H1 (cell line): ENCODE data around the gene CLDN7. TPM values are rescaled to one million over a fixed set of nuclear protein-coding genes. Genes with fewer than 3 reads are reported as not detected.

ENCODE experiments used
- CTCF ChIA-PET: fragments of 300-600 bp; sonication (Branson Sonifier 250); formaldehyde crosslinking; loops from one replicate; lab custom pipeline; 2021; ENCODE audit not compliant: partially characterized antibody; lab: Charles Lee
- POLR2A ChIA-PET: fragments of 300-600 bp; sonication (Branson Sonifier 250); formaldehyde crosslinking; loops from one replicate; lab custom pipeline; 2021; ENCODE audit warnings: inconsistent platforms; ENCODE audit not compliant: partially characterized antibody; lab: Charles Lee
- DNase-seq, 2 experiments: peaks; one replicate each; pipeline versions ENCODE4 v3.0.0 to v3.0.0-alpha.2; 2010 to 2022; ENCODE audit warnings: low spot score in 2 of 2, low read depth in 1 of 2, mixed read lengths in 1 of 2
- FAIRE-seq: peaks from 2 replicates; lab custom pipeline; 2011; peaks lifted over from hg19 to GRCh38; lab: Jason Lieb, UNC
- H2AFZ ChIP-seq: 2 replicates; pipeline ENCODE4 v1.8.1; 2012; ENCODE audit warnings: low read length, inconsistent platforms
- H2AK5ac ChIP-seq: 2 replicates; pipeline ENCODE4 v1.6.1; 2013; ENCODE audit warnings: low read depth, low read length
- H2BK120ac ChIP-seq: replicated peaks from 2 replicates; pipeline ENCODE3; 2013; ENCODE audit warnings: low read depth, low read length, inconsistent platforms
- H2BK12ac ChIP-seq: 2 replicates; pipeline ENCODE4 v1.6.1; 2013; ENCODE audit warnings: low read depth, low read length
- H2BK15ac ChIP-seq: 2 replicates; pipeline ENCODE4 v1.6.1; 2013; ENCODE audit warnings: low read length
- H2BK20ac ChIP-seq: 2 replicates; pipeline ENCODE4 v1.6.1; 2013; ENCODE audit warnings: low read length
- H2BK5ac ChIP-seq: 2 replicates; pipeline ENCODE4 v1.6.1; 2013; ENCODE audit warnings: low read depth, low read length
- H3K14ac ChIP-seq: 2 replicates; pipeline ENCODE4 v1.6.1; 2013; ENCODE audit warnings: inconsistent platforms; ENCODE audit not compliant: insufficient read length
- H3K18ac ChIP-seq: 2 replicates; pipeline ENCODE4 v1.6.1; 2013; ENCODE audit warnings: low read length; ENCODE audit errors: extremely low read depth
- H3K23ac ChIP-seq: 2 replicates; pipeline ENCODE4 v1.6.1; 2013; ENCODE audit warnings: inconsistent platforms; ENCODE audit not compliant: insufficient read length
- H3K23me2 ChIP-seq: 2 replicates; pipeline ENCODE4 v1.6.1; 2013; ENCODE audit warnings: low read depth, low read length
- H3K27ac ChIP-seq: 2 replicates; pipeline ENCODE4 v1.6.1; 2011; ENCODE audit warnings: low read depth, low read length, inconsistent platforms
- H3K27me3 ChIP-seq, 4 experiments: replicated peaks in 1 of 4; 1 replicate in 1 of 4; 2 replicates in 3 of 4; pipeline versions ENCODE4 v1.6.1 to v1.8.1; 2011 to 2013; ENCODE audit warnings: low read length in 3 of 4, mild to moderate bottlenecking in 3 of 4, inconsistent platforms in 2 of 4, mixed read lengths in 2 of 4, moderate library complexity in 1 of 4; ENCODE audit not compliant: control insufficient read depth in 3 of 4, insufficient read depth in 3 of 4; ENCODE audit errors: extremely low read depth in 1 of 4
- H3K36me3 ChIP-seq, 4 experiments: 2 replicates each; pipeline versions ENCODE4 v1.6.1 to v1.8.1; 2011 to 2013; ENCODE audit warnings: mild to moderate bottlenecking in 4 of 4, low read length in 3 of 4, moderate library complexity in 2 of 4, control low read depth in 1 of 4, inconsistent platforms in 1 of 4; ENCODE audit not compliant: insufficient read depth in 4 of 4, control insufficient read depth in 2 of 4
- H3K4ac ChIP-seq: replicated peaks from 2 replicates; pipeline ENCODE3; 2013; ENCODE audit warnings: low read length, low read depth, mixed read lengths, inconsistent platforms; ENCODE audit not compliant: insufficient read length
- H3K4me1 ChIP-seq, 4 experiments: replicated peaks in 1 of 4; 1 replicate in 1 of 4; 2 replicates in 3 of 4; pipeline versions ENCODE4 v1.6.1 to v1.8.1; 2011 to 2013; ENCODE audit warnings: low read length in 3 of 4, inconsistent platforms in 2 of 4, mixed read lengths in 1 of 4; ENCODE audit not compliant: insufficient read depth in 4 of 4, control insufficient read depth in 3 of 4
- H3K4me2 ChIP-seq, 2 experiments: 2 replicates each; pipeline versions ENCODE4 v1.6.1 to v1.8.1; 2011 to 2013; ENCODE audit warnings: low read depth in 2 of 2, low read length in 2 of 2, control low read depth in 1 of 2, inconsistent platforms in 1 of 2, mild to moderate bottlenecking in 1 of 2; ENCODE audit not compliant: insufficient read depth in 1 of 2
- H3K4me3 ChIP-seq, 4 experiments: fragments of 200-600, 300-600 bp in 1 of 4; sonication (generic), shearing (Covaris generic), sonication (Bioruptor Twin) in 1 of 4; 2 replicates each; pipeline versions ENCODE4 v1.5.1 to v1.8.1; 2011 to 2016; ENCODE audit warnings: low read length in 4 of 4, low read depth in 3 of 4, control low read depth in 2 of 4, inconsistent platforms in 2 of 4, mild to moderate bottlenecking in 2 of 4, mixed read lengths in 1 of 4, moderate library complexity in 1 of 4; ENCODE audit not compliant: insufficient read depth in 2 of 4; ENCODE audit errors: extremely low read depth in 1 of 4
- H3K56ac ChIP-seq: replicated peaks from 2 replicates; pipeline ENCODE3; 2013; ENCODE audit warnings: low read depth, mild to moderate bottlenecking, mixed read lengths, low read length, inconsistent platforms; ENCODE audit not compliant: insufficient read length
- H3K79me1 ChIP-seq: 2 replicates; pipeline ENCODE4 v1.6.1; 2013; ENCODE audit warnings: low read depth, low read length, control low read depth
- H3K79me2 ChIP-seq, 2 experiments: 2 replicates each; pipeline versions ENCODE4 v1.6.1 to v1.8.1; 2012 to 2013; ENCODE audit warnings: low read length in 2 of 2, mild to moderate bottlenecking in 2 of 2, inconsistent platforms in 1 of 2; ENCODE audit not compliant: insufficient read depth in 2 of 2, control insufficient read depth in 1 of 2
- H3K9ac ChIP-seq, 4 experiments: replicated peaks in 1 of 4; 1 replicate in 1 of 4; 2 replicates in 3 of 4; pipeline versions ENCODE4 v1.6.1 to v1.8.1; 2011 to 2013; ENCODE audit warnings: low read depth in 3 of 4, low read length in 3 of 4, control low read depth in 2 of 4, mild to moderate bottlenecking in 2 of 4, moderate library complexity in 2 of 4, inconsistent platforms in 1 of 4; ENCODE audit errors: extremely low read depth in 1 of 4
- H3K9me3 ChIP-seq, 2 experiments: 2 replicates each; pipeline versions ENCODE4 v1.6.1 to v1.8.1; 2012 to 2013; ENCODE audit warnings: mild to moderate bottlenecking in 2 of 2, moderate library complexity in 2 of 2, control low read depth in 1 of 2, inconsistent platforms in 1 of 2, low read depth in 1 of 2, low read length in 1 of 2, mixed read lengths in 1 of 2; ENCODE audit not compliant: insufficient read depth in 2 of 2
- H4K20me1 ChIP-seq, 2 experiments: replicated peaks in 1 of 2; 2 replicates each; pipeline versions ENCODE3 to v1.8.1; 2011 to 2013; ENCODE audit warnings: inconsistent platforms in 2 of 2, low read length in 2 of 2, mild to moderate bottlenecking in 1 of 2; ENCODE audit not compliant: insufficient read depth in 2 of 2, control insufficient read depth in 1 of 2
- H4K5ac ChIP-seq: 2 replicates; pipeline ENCODE4 v1.6.1; 2013; ENCODE audit warnings: low read length, low read depth, mixed read lengths, inconsistent platforms; ENCODE audit not compliant: insufficient read length
- H4K8ac ChIP-seq: 2 replicates; pipeline ENCODE4 v1.8.0; 2013; ENCODE audit warnings: mild to moderate bottlenecking, moderate library complexity, low read length, inconsistent platforms; ENCODE audit not compliant: insufficient read depth; ENCODE audit errors: extremely low read depth
- H4K91ac ChIP-seq: replicated peaks from 2 replicates; pipeline ENCODE3; 2013; ENCODE audit warnings: low read length, mixed read lengths, inconsistent platforms; ENCODE audit not compliant: insufficient read length
- ATF3 ChIP-seq: IDR thresholded peaks from 2 replicates; pipeline ENCODE4 v1.6.1; 2011; ENCODE audit warnings: low read depth, mild to moderate bottlenecking, low read length; ENCODE audit not compliant: insufficient read depth
- GTF2F1 ChIP-seq: IDR thresholded peaks from 2 replicates; pipeline ENCODE4 v1.6.1; 2012; ENCODE audit warnings: low read depth, low read length, improper control_type of control experiment, borderline replicate concordance
- NANOG ChIP-seq: IDR thresholded peaks from 2 replicates; pipeline ENCODE4 v1.6.1; 2011; ENCODE audit warnings: low read length, low read depth, mild to moderate bottlenecking, inconsistent platforms; ENCODE audit not compliant: insufficient read depth, poor library complexity, severe bottlenecking
- PHF8 ChIP-seq: fragments of 200-600 bp; sonication (generic); conservative IDR thresholded peaks from 2 replicates; pipeline ENCODE4 v1.7.1; 2012; ENCODE audit warnings: low read depth, mild to moderate bottlenecking, inconsistent platforms, low read length, moderate library complexity
- POU5F1 ChIP-seq: IDR thresholded peaks from 2 replicates; pipeline ENCODE4 v1.6.1; 2011; ENCODE audit warnings: low read depth, mild to moderate bottlenecking, low read length, moderate library complexity
- RFX5 ChIP-seq: IDR thresholded peaks from 2 replicates; pipeline ENCODE4 v1.6.1; 2011; ENCODE audit warnings: low read depth, low read length, improper control_type of control experiment, borderline replicate concordance
- SIX5 ChIP-seq: IDR thresholded peaks from 2 replicates; pipeline ENCODE4 v1.6.1; 2011; ENCODE audit warnings: mild to moderate bottlenecking, low read depth, low read length
- SP2 ChIP-seq: IDR thresholded peaks from 2 replicates; pipeline ENCODE4 v1.6.1; 2012; ENCODE audit warnings: mild to moderate bottlenecking, low read length, inconsistent platforms
- SRF ChIP-seq: IDR thresholded peaks from 2 replicates; pipeline ENCODE4 v1.6.1; 2011; ENCODE audit warnings: mild to moderate bottlenecking, low read depth, low read length, moderate library complexity
- WGBS, 2 experiments: shearing (Covaris generic) in 1 of 2; methylation state at CpG; one replicate each; pipeline versions ENCODE4 v1.1.6 to v1.1.7; 2013 to 2015; ENCODE audit warnings: low lambda C conversion rate in 2 of 2, mixed read lengths in 2 of 2, inconsistent platforms in 1 of 2, low coverage in 1 of 2, missing lambda C conversion rate in 1 of 2; ENCODE audit not compliant: insufficient replicate concordance in 2 of 2, insufficient coverage in 1 of 2, insufficient read length in 1 of 2; ENCODE audit errors: extremely low coverage in 1 of 2, missing lambda C conversion rate in 1 of 2; 5-methylcytosine and 5-hydroxymethylcytosine counted together
- polyA plus RNA-seq, 7 experiments: library from polyadenylated mRNA; depleted of rRNA in 3 of 7; stranded (reverse) in 5 of 7; unstranded in 2 of 7; fragments of >200 nt in 5 of 7; fragments of 200-250 nt in 2 of 7; gene quantifications; 1 replicate in 5 of 7; 2 replicates in 1 of 7; 4 replicates in 1 of 7; pipeline versions ENCODE4 v1.2.1 to v1.2.3, GENCODE V29; 2011 to 2013; ENCODE audit warnings: missing spikeins in 2 of 7, mixed read lengths in 2 of 7
- total RNA-seq: library from RNA; stranded (reverse); fragmentation: NEBNext Ultra II Directional; extraction: Animal tissue kit (Norgen Biotek cat#: 25700); gene quantifications from 2 replicates; pipeline ENCODE4 v1.2.1, GENCODE V29; 2021

CLDN7 gene
- total and polyA plus RNA-seq, 2 of the 8 experiments (the other 6 are each of a cell fraction or from before 2014, with no cell fraction given), result 118 to 119 TPM

GRCh38 chr17:7304179-7304578, 41.9 kb upstream of the CLDN7 start:
- no peak overlapping the region for H3K9ac ChIP-seq
- TF ChIP-seq NANOG, result no peak
- no peak for TF ChIP-seq RFX5
- TF ChIP-seq ATF3, result no peak
- no peak for TF ChIP-seq POU5F1
- no peak for TF ChIP-seq SIX5
- TF ChIP-seq GTF2F1, result no peak
- TF ChIP-seq PHF8, result no peak
- TF ChIP-seq SP2, result no peak
- TF ChIP-seq SRF, result no peak
- no peak overlapping the region for H3K23ac ChIP-seq
- H3K4ac ChIP-seq, result no peak overlapping the region
- no peak overlapping the region for H3K18ac ChIP-seq
- no peak for FAIRE-seq
- H2AK5ac ChIP-seq, result no peak overlapping the region
- H4K5ac ChIP-seq, result no peak overlapping the region
- CTCF ChIA-PET, result interaction anchor here (0.7 to 0.8 kb wide), 2 partner anchors 21 to 24 kb away, joined by 3 to 4 read pairs; no protein-coding TSS in a partner anchor
- peaks cover 0 to under 1% (median 0%) of the 10 kb centered on the region in 4 experiments; a peak in 1 of 8 replicates for H3K36me3 ChIP-seq
- 89% methylated on average over 7 of the region's 7 CpGs; no CpG with 5 or more reads in 1 of the 2 experiments for WGBS, 2 experiments
- no peak overlapping the region for H2AFZ ChIP-seq
- H3K4me3 ChIP-seq, result no peak overlapping the region
- H3K56ac ChIP-seq, result no peak overlapping the region
- H4K8ac ChIP-seq, result no peak overlapping the region
- H3K14ac ChIP-seq, result no peak overlapping the region
- no peak overlapping the region for H2BK15ac ChIP-seq
- no peak overlapping the region for H2BK5ac ChIP-seq
- H2BK20ac ChIP-seq, result no peak overlapping the region
- peaks cover 2% of the 10 kb centered on the region in 2 experiments for H4K20me1 ChIP-seq
- no peaks in the 10 kb centered on the region for H3K9me3 ChIP-seq
- H2BK12ac ChIP-seq, result no peak overlapping the region
- H3K4me2 ChIP-seq, result no peak overlapping the region
- peaks cover 10% of the 10 kb centered on the region for H3K23me2 ChIP-seq
- H4K91ac ChIP-seq, result no peak overlapping the region
- POLR2A ChIA-PET, result interaction anchor here (1.1 to 3.0 kb wide), 3 partner anchors 9 to 48 kb away, joined by 3 to 11 read pairs (median 3); no protein-coding TSS in a partner anchor
- H3K79me1 ChIP-seq, result no peaks in the 10 kb centered on the region; the same call in 1 of the 2 replicates
- peaks cover 0 to 6% (median 2%) of the 10 kb centered on the region in 4 experiments; a peak in 5 of 7 replicates for H3K4me1 ChIP-seq
- H2BK120ac ChIP-seq, result no peak overlapping the region
- no peaks in the 10 kb centered on the region for H3K27me3 ChIP-seq
- H3K27ac ChIP-seq, result no peak overlapping the region
- peaks cover 10 to 12% of the 10 kb centered on the region in 2 experiments for H3K79me2 ChIP-seq
- no peak for DNase-seq
